ENCODE data around the gene NUDT4. TPM values are rescaled to one million over a fixed set of nuclear protein-coding genes. Genes with fewer than 3 reads are reported as not detected.
A peak's percentile ranks its signal among the peaks of the same experiment; 100 is the strongest.

NUDT4 gene
- total and polyA plus RNA-seq, 3 donors from 2014 or later = 40.5 to 78.0 (median 42.6) TPM

DNA sequence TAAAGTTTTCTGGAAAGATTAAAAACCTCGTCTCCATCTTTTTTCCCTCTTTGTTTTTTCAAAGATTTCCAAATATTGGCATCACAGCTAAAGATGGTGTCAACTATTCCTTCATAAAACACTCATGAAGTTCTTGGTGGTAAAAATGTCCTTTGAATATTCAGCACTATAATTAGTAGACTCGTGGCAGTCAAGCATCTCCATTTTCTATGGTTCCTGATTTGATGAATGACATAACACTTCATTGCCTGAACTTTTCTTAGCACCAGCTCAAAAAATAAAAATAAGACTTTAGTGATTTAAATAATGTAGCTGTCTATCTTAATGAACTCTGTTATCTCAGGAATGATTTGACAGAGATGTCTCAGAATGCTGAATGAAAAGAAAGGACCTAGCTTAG, 44.3 kb downstream of the NUDT4 start:
- TF ChIP-seq, protein P1, sequence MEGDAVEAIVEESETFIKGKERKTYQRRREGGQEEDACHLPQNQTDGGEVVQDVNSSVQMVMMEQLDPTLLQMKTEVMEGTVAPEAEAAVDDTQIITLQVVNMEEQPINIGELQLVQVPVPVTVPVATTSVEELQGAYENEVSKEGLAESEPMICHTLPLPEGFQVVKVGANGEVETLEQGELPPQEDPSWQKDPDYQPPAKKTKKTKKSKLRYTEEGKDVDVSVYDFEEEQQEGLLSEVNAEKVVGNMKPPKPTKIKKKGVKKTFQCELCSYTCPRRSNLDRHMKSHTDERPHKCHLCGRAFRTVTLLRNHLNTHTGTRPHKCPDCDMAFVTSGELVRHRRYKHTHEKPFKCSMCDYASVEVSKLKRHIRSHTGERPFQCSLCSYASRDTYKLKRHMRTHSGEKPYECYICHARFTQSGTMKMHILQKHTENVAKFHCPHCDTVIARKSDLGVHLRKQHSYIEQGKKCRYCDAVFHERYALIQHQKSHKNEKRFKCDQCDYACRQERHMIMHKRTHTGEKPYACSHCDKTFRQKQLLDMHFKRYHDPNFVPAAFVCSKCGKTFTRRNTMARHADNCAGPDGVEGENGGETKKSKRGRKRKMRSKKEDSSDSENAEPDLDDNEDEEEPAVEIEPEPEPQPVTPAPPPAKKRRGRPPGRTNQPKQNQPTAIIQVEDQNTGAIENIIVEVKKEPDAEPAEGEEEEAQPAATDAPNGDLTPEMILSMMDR (IDR thresholded peaks at IDR 0.05) = no peak
- no peak for TF ChIP-seq POLR2A (IDR thresholded peaks at IDR 0.05)
- peaks cover 26% of the 10 kb centered on the region for H3K4me1 ChIP-seq
- 71 to 79% methylated on average over 2 of the region's 2 CpGs for WGBS, 2 donors
- H3K27ac ChIP-seq = no peak overlapping the region
- intact Hi-C loops (cut with DNase I; ENCODE audit: low total_unique reads) = no loop called here
- no peaks in the 10 kb centered on the region for H3K36me3 ChIP-seq (ENCODE audit: low read depth, missing control alignments)
- DNase-seq = no peak
- H3K27me3 ChIP-seq = no peaks in the 10 kb centered on the region
- H3K4me3 ChIP-seq = no peak overlapping the region
- H3K9me3 ChIP-seq = no peaks in the 10 kb centered on the region

DNA sequence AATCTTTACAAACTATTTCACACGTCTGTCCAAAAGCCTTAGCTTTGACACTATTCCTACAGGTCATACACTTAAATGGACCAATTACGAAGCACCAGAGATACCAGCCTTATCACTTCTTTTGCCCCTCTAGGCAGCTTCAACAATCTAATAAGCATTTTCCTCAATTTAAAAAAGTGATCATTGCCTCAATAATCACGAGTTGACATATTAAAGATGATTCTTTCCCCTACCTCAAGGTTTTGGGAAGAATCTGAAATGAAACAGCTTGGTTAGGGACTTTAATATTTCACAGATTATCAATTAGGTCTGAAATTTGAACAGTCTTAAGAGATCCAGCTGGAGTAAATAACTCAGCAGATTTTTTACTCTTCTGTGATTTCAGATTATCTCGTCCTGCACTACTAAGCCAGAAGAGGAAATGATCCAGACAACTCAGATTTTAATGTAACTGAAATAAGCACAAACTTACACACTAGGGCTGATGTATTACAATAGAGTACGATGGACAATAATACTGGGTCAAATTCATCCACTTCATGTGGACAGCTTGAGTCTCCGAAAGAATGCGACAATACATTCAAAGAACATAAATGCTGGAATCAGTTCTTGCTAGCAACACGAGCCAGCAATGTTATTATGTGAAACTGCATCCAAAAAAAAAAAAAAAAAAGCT, 48.1 kb downstream of the NUDT4 start:
- WGBS, 2 donors = 29 to 47% methylated on average over 8 of the region's 8 CpGs
- peaks cover 34% of the 10 kb centered on the region for H3K4me1 ChIP-seq

DNA sequence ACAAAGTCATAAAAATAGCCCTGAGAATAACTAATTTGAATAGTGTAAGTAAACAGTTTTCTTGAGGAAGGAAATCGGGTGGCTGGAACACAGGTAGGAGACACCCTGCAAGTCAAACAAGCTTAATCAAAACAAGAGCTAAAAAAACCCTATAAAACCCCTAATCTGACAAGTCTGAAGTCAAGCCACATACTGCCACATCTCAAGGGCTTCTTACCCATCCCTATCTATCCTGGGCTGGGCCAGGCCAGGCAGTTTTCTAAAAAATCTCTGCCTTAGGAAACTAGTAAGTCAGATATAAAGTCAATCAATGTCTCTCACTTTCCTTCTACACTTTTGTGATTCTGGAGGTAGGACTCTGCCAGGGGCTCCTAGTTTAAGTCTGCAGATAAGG, 48.7 kb downstream of the NUDT4 start:
- Histone ChIP-seq H3K9me3 (no peaks in the 10 kb centered on the region), H3K36me3 (ENCODE audit: low read depth, missing control alignments) (no peaks in the 10 kb centered on the region), H3K27ac (peak overlapping the region in 1 of 2 donors; percentile 65), H3K4me1 (peaks cover 34% of the 10 kb centered on the region), H3K4me3 (no peak overlapping the region), H3K27me3 (no peaks in the 10 kb centered on the region)
- no peak for DNase-seq
- TF ChIP-seq, protein P1 (IDR thresholded peaks at IDR 0.05) = no peak
- no peak for TF ChIP-seq POLR2A (IDR thresholded peaks at IDR 0.05)
- intact Hi-C loops (cut with DNase I; ENCODE audit: low total_unique reads) = no loop called here
- 11 to 18% methylated on average over 1 of the region's 1 CpG for WGBS, 2 donors

More for the DNA sequence above, 48.1 kb downstream of the NUDT4 start:
- TF ChIP-seq, protein P1 (IDR thresholded peaks at IDR 0.05) = no peak
- no peak for TF ChIP-seq POLR2A (IDR thresholded peaks at IDR 0.05)
- DNase-seq = no peak
- Histone ChIP-seq H3K9me3 (no peaks in the 10 kb centered on the region), H3K4me3 (no peak overlapping the region), H3K36me3 (ENCODE audit: low read depth, missing control alignments) (no peaks in the 10 kb centered on the region), H3K27me3 (no peaks in the 10 kb centered on the region), H3K27ac (peak overlapping the region in 1 of 2 donors; percentile 65)
- intact Hi-C loops (cut with DNase I; ENCODE audit: low total_unique reads) = no loop called here

DNA sequence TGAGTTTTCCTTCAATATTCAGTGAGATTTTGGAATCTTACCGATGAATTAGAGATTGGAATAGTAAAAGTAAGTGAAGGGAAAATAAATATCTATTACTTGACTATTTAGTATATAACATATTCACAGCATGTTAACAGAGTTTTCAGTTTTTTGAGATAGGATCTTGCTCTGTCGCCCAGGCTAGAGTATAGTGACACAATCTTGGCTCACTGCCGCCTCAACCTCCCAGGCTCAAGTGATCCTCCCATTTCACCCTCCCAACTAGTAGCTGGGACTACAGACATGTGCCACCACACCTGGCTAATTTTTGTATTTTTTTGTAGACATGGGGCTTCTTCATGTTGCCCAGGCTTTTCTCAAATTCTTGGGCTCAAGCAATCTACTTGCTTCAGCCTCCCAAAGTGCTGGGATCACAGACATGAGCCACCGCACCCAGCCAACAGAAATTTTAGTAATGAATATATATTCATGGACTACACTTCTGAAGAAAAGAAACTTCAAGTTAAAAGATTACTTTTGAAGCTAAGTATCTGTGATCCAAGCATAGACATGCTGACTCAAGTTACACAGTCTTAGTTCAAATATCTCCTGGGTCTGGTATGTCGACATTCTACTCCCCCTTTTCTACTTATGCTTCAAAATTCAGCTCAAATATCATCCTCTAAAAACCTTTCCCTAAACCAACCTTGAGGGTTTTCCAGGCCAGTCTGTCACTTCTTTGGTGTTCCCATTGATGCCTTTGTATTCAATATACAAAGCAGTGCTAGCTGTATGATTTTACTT, 50.2 kb downstream of the NUDT4 start:
- intact Hi-C loops (cut with DNase I; ENCODE audit: low total_unique reads) = no loop called here
- TF ChIP-seq, protein P1 (IDR thresholded peaks at IDR 0.05) = no peak
- no peak for TF ChIP-seq POLR2A (IDR thresholded peaks at IDR 0.05)
- Histone ChIP-seq H3K4me1 (peaks cover 34% of the 10 kb centered on the region), H3K4me3 (no peak overlapping the region), H3K9me3 (no peaks in the 10 kb centered on the region), H3K36me3 (ENCODE audit: low read depth, missing control alignments) (no peaks in the 10 kb centered on the region), H3K27ac (no peak overlapping the region), H3K27me3 (no peaks in the 10 kb centered on the region)
- 63 to 74% methylated on average over 5 of the region's 5 CpGs for WGBS, 2 donors
- DNase-seq = no peak

Measured in testis (tissue), 3 donors.